ENCODE data around the gene ARTN.

Gene ARTN

DNA sequence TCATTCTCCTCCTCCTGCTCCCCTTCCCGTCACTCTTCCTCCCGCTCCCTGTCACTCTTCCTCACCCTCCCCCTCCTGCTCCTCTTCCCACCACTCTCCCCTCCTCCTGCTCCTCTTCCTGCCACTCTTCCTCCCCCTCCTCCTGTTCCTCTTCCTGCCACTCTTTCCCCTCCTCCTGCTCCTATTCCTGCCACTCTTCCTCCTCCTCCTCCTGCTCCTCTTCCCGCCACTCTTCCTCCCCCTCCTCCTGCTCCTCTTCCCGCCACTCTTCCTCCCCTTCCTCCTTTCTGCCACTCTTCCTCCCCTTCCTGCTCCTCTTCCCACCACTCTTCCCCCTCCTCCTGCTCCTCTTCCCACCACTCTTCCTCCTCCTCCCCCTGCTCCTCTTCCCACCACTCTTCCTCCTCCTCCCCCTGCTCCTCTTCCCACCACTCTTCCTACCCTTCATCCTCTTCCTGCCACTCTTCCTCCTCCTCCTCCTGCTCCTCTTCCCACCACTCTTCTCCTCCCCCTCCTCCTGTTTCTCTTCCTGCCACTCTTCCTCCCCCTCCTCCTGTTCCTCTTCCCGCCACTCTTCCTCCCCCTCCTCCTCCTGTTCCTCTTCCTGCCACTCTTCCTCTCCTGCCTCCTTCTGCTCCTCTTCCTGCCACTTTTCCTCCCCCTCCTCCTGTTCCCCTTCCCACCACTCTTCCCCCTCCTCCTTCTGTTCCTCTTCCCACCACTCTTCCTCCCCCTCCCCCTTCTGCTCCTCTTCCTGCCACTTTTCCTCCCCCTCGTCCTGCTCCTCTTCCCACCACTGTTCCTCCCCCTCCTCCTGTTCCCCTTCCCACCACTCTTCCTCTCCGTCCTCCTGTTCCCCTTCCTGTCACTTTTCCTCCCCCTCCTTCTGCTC, 28.7 kb upstream of the ARTN start:
- H3K9me3 ChIP-seq (ENCODE audit: insufficient read depth, low read depth, low read length) = no peaks in the 10 kb centered on the region
- peaks cover 5% of the 10 kb centered on the region for H3K4me1 ChIP-seq (ENCODE audit: insufficient read depth, low read length, poor library complexity, severe bottlenecking)
- no peak overlapping the region for H3K4me3 ChIP-seq (ENCODE audit: low read length, poor library complexity, severe bottlenecking)
- TF ChIP-seq, protein P1, sequence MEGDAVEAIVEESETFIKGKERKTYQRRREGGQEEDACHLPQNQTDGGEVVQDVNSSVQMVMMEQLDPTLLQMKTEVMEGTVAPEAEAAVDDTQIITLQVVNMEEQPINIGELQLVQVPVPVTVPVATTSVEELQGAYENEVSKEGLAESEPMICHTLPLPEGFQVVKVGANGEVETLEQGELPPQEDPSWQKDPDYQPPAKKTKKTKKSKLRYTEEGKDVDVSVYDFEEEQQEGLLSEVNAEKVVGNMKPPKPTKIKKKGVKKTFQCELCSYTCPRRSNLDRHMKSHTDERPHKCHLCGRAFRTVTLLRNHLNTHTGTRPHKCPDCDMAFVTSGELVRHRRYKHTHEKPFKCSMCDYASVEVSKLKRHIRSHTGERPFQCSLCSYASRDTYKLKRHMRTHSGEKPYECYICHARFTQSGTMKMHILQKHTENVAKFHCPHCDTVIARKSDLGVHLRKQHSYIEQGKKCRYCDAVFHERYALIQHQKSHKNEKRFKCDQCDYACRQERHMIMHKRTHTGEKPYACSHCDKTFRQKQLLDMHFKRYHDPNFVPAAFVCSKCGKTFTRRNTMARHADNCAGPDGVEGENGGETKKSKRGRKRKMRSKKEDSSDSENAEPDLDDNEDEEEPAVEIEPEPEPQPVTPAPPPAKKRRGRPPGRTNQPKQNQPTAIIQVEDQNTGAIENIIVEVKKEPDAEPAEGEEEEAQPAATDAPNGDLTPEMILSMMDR (conservative IDR thresholded peaks at IDR 0.05; ENCODE audit: low read length) = no peak
- TF ChIP-seq EZH2phosphoT487 (IDR thresholded peaks at IDR 0.05; ENCODE audit: borderline replicate concordance) = no peak
- H3K36me3 ChIP-seq (ENCODE audit: insufficient read depth, low read length) = no peaks in the 10 kb centered on the region
- no peaks in the 10 kb centered on the region; the same call in 1 of the 2 replicates for H3F3A ChIP-seq (ENCODE audit: low read depth)
- no peak overlapping the region for H3K4me2 ChIP-seq (ENCODE audit: low read depth, low read length, poor library complexity, severe bottlenecking)
- no peaks in the 10 kb centered on the region for H3K79me2 ChIP-seq (ENCODE audit: insufficient read depth, low read length)
- no peaks in the 10 kb centered on the region for H3K9me2 ChIP-seq (replicated peaks; ENCODE audit: low read depth, low read length)
- no peaks in the 10 kb centered on the region for H4K20me1 ChIP-seq (ENCODE audit: insufficient read depth, low read length, poor library complexity, severe bottlenecking)
- H2AFZ ChIP-seq (ENCODE audit: low read length) = no peak overlapping the region
- no peak overlapping the region for H3K9ac ChIP-seq (ENCODE audit: low read depth, low read length, poor library complexity, severe bottlenecking)
- H3K27me3 ChIP-seq (ENCODE audit: insufficient read depth, low read length, poor library complexity, severe bottlenecking) = no peaks in the 10 kb centered on the region

DNA sequence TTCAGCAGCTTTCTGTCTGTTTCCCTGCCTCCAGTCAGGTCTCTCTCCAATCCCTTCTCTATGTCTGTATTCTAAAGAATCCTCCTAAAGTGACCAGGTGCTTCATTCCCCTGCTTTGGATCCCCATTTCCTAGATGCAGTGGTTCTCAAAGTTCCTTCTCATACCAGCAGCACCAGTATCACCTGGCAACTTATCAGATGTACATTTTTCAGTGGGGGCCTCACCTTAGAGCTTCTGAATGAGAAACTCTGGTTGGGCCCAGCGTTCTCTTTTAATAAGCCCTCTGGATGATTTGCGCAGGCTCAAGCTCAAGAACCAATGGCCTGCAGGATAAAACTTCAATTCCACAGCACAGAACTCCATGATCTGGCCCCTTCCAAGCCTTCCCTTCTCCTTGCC, 25.4 kb upstream of the ARTN start:
- no peak for TF ChIP-seq EZH2phosphoT487 (IDR thresholded peaks at IDR 0.05; ENCODE audit: borderline replicate concordance)
- TF ChIP-seq, protein P1 (conservative IDR thresholded peaks at IDR 0.05; ENCODE audit: low read length) = no peak
- no peaks in the 10 kb centered on the region for H3K4me1 ChIP-seq (ENCODE audit: insufficient read depth, low read length, poor library complexity, severe bottlenecking)
- no peak overlapping the region for H3K9ac ChIP-seq (ENCODE audit: low read depth, low read length, poor library complexity, severe bottlenecking)
- H3K4me3 ChIP-seq (ENCODE audit: low read length, poor library complexity, severe bottlenecking) = no peak overlapping the region
- H3K27me3 ChIP-seq (ENCODE audit: insufficient read depth, low read length, poor library complexity, severe bottlenecking) = no peaks in the 10 kb centered on the region
- H3K36me3 ChIP-seq (ENCODE audit: insufficient read depth, low read length) = no peaks in the 10 kb centered on the region
- H2AFZ ChIP-seq (ENCODE audit: low read length) = no peak overlapping the region
- H3K4me2 ChIP-seq (ENCODE audit: low read depth, low read length, poor library complexity, severe bottlenecking) = no peak overlapping the region
- no peaks in the 10 kb centered on the region for H3K9me3 ChIP-seq (ENCODE audit: insufficient read depth, low read depth, low read length)
- no peaks in the 10 kb centered on the region for H3K79me2 ChIP-seq (ENCODE audit: insufficient read depth, low read length)
- H3F3A ChIP-seq (ENCODE audit: low read depth) = no peaks in the 10 kb centered on the region; the same call in 1 of the 2 replicates
- no peaks in the 10 kb centered on the region for H4K20me1 ChIP-seq (ENCODE audit: insufficient read depth, low read length, poor library complexity, severe bottlenecking)
- H3K9me2 ChIP-seq (replicated peaks; ENCODE audit: low read depth, low read length) = no peaks in the 10 kb centered on the region

DNA sequence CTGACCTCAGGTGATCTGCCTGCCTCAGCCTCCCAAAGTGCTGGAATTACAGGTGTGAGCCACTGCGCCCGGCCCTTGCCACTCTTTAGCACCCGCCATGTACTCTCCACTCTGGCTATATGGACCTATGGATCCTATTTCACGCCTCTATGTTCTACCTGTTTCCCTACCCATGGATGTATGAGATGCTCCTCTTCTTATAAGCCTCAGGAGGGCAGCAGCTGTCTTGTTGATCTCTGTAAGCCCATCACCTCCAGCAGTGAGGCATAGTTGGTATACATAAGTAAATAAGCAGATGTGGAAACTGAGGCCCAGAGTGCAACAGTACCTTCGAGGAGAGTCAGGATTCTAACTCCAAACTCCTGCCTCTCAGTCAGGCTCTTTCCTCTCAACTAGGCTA, 24.7 kb upstream of the ARTN start:
- TF ChIP-seq, protein P1 (conservative IDR thresholded peaks at IDR 0.05; ENCODE audit: low read length) = 0 out of 2 replicates have a peak, but pooled peaks have one; percentile 18
- TF ChIP-seq EZH2phosphoT487 (IDR thresholded peaks at IDR 0.05; ENCODE audit: borderline replicate concordance) = no peak
- Histone ChIP-seq H3K9me3 (ENCODE audit: insufficient read depth, low read depth, low read length) (no peaks in the 10 kb centered on the region), H3K79me2 (ENCODE audit: insufficient read depth, low read length) (no peaks in the 10 kb centered on the region), H3F3A (ENCODE audit: low read depth) (no peaks in the 10 kb centered on the region; the same call in 1 of the 2 replicates), H3K9me2 (replicated peaks; ENCODE audit: low read depth, low read length) (no peaks in the 10 kb centered on the region), H3K9ac (ENCODE audit: low read depth, low read length, poor library complexity, severe bottlenecking) (no peak overlapping the region), H3K4me2 (ENCODE audit: low read depth, low read length, poor library complexity, severe bottlenecking) (no peak overlapping the region), H3K27me3 (ENCODE audit: insufficient read depth, low read length, poor library complexity, severe bottlenecking) (no peaks in the 10 kb centered on the region), H2AFZ (ENCODE audit: low read length) (no peak overlapping the region), H3K36me3 (ENCODE audit: insufficient read depth, low read length) (no peaks in the 10 kb centered on the region), H3K4me1 (ENCODE audit: insufficient read depth, low read length, poor library complexity, severe bottlenecking) (no peaks in the 10 kb centered on the region), H4K20me1 (ENCODE audit: insufficient read depth, low read length, poor library complexity, severe bottlenecking) (no peaks in the 10 kb centered on the region), H3K4me3 (ENCODE audit: low read length, poor library complexity, severe bottlenecking) (no peak overlapping the region)

Measured in Loucy (cell line).